Daoy (cell line): ENCODE measurements around the gene PLEKHG5. TPM values are rescaled to one million over a fixed set of nuclear protein-coding genes. Genes with fewer than 3 reads are reported as not detected.
"Not testable (repeated sequence)": the region's sequence is repeated elsewhere in the genome, so short reads cannot be mapped to it uniquely, and the experiment has no call there.

ENCODE experiments used
- DNase-seq: peaks from one replicate; pipeline ENCODE4 v3.0.0-alpha.2; 2015; ENCODE audit warnings: low read depth
- total RNA-seq: library from RNA; depleted of rRNA; stranded (reverse); fragments of >200 nt; shearing (Covaris generic); gene quantifications from 2 replicates; pipeline ENCODE4 v1.2.3, GENCODE V29; 2014

Gene PLEKHG5
- total RNA-seq, 1 experiment from 2014 or later = 8.4 TPM

DNA sequence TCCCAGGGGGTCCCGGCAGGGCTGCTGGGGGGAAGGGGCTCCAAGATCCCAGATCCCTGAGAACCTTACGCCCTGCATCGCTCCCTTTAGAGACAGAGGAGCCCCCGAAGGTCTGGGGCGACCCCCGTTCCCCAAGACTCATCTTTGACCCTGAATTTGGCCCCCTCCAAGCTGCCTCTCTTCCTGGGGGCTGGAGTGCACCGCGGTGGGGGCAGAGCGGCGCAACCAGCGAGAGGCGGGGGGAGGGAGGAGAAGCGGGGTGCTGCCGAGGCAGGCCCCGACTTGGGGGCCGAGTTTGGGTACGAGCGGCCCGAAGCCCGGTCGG, 5.4 kb upstream of the PLEKHG5 start:
- no peak for DNase-seq

DNA sequence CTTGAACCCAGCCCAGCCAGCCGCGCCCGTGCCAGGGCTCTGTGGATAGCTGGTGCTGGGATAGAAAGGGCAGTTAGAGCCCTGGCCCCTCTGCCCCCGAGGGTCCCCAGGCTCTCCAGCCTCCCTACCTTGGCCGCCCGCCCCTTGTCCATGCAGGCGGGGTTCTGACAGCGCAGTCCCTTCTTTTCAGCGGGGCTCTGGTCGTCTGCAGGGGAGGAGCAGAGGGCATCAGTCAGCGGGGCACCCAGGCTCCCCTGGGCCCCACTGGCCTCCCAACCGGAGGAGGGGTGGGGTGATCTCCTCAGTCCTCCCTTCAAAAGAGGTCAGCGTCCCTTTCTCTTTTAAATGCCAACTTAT, 4.9 kb upstream of the PLEKHG5 start:
- DNase-seq = no peak

DNA sequence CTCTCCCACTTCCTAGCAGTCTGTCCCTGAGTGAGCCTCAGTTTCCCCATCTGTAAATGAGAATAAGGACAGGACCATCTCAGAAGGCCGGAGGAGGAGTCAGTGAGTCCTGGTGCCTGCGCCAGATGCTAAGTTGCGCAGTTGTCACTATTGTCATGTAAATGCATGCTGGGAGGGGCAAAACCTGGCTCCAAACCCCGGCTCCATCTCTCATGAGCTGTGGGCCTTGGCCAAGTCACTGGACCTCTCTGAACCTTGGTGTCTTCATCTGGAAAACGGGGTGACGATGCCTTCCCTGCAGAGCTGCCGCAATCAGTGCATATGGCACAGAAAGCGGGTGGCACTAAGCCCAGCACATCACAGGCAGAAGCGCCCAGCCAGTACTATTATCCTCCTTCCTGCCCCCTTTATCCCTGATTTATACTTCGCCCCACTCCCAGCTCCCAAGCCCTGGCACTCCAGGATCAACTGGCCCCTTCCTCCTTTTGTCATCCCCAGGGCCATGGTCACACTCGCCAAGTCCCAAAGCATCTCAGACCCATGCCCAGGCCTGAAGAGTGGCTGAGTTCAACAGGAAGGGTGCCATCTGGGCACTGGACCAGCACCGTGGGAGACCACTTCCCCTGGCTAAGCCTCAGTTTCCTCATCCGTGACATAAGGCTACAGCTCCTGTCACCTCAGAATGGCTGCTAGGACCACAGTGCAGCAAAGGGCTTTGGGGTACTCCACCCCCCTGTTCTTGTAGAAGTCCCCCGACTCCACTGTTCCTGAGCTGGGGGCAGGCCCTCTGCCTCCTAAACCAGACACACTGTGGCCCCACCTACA, 4.3 kb upstream of the PLEKHG5 start:
- DNase-seq = no peak

DNA sequence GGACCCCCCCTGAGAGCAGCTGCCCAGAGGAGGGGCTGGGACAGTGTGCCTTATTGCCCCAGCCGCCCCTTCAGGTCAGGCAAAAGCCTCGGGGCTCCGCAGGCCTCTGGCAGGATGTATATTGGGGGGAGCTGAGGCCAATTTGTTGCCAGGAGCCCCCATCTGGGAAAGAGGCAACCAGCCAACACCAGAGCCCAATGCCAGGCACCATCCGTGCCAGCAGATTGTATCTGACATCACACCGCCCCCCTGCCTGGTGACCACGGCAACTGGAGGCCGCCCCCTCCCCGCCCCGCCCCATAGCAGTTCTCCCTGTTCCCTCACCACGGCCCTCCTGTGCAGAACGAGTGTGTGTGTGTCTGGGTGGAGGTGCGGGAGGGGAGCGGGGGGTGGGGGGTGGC, 3.6 kb upstream of the PLEKHG5 start:
- DNase-seq = peak; percentile 37

DNA sequence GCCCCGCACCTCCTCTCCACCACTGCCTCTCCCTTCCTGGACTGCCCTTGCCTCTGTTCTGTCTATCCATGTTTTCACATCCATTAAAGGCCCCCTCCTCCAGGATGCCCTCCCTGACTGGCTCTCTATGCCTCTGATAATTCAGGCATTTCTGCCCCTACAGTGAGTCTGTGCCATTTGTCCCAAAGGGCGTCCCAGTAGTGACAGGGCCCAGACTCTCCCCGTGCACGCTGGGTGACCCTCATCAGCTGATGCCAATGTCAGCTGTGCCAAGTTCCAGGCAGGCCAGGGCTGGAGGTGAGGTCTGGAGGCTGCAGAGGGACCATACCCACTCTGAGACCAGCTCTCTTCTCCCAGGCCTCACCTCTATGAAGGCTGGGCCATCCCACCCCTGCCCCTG, 3.2 kb upstream of the PLEKHG5 start:
- no peak for DNase-seq

DNA sequence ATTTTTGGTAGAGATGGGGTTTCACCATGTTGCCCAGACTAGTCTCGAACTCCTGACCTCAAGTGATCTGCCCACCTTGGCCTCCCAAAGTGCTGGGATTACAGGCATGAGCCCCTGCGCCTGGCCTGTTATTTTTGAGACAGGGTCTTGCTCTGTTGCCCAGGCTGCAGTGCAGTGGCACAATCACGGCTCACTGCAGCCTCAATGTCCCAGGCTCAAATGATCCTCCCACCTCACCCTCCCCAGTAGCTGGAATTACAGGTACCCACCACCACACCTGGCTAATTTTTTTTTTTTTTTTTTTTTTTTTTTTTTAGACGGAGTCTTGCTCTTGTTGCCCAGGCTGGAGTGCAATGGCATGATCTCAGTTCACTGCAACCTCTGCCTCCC, 2.4 kb upstream of the PLEKHG5 start:
- DNase-seq = not testable (repeated sequence)

DNA sequence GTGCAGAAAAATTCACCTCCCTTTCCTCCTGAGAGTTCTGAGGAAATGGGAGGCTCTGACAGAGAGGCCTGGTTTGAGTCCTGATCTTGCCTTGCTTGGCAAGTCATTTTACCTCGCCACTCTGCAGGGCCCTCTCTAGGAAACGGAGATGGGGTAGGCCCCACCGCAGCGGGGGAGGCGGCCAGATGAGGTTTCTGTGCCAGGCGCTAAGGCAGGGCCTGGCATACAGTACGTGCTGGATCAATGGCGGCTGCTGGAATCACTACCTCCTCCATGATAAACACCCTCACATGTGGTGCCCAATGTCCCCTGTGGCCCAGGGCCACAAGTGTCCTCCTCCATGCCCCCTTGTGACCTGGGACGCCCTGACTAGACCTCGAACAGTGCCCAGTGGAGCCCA, 499 bp upstream of the PLEKHG5 start:
- DNase-seq = peak; percentile 47

DNA sequence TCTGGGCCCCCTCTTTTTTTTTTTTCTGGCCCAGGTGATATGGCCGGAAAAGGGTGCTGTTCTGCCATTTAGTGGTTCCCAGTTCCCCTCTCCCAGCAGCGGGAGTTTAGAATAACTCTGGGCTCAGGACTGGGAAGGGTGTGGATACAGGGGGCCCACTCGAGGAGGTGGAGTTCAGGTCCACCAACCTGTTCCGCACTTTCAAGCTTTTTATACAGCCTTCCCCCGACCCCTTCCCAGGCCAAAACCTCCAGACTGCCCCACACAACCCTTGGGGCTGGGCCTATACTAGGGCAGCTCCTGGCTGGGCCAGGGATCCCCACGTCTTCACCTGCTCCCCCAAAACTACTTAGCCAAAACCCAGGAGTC, 402 bp downstream of the PLEKHG5 start:
- DNase-seq = no peak

DNA sequence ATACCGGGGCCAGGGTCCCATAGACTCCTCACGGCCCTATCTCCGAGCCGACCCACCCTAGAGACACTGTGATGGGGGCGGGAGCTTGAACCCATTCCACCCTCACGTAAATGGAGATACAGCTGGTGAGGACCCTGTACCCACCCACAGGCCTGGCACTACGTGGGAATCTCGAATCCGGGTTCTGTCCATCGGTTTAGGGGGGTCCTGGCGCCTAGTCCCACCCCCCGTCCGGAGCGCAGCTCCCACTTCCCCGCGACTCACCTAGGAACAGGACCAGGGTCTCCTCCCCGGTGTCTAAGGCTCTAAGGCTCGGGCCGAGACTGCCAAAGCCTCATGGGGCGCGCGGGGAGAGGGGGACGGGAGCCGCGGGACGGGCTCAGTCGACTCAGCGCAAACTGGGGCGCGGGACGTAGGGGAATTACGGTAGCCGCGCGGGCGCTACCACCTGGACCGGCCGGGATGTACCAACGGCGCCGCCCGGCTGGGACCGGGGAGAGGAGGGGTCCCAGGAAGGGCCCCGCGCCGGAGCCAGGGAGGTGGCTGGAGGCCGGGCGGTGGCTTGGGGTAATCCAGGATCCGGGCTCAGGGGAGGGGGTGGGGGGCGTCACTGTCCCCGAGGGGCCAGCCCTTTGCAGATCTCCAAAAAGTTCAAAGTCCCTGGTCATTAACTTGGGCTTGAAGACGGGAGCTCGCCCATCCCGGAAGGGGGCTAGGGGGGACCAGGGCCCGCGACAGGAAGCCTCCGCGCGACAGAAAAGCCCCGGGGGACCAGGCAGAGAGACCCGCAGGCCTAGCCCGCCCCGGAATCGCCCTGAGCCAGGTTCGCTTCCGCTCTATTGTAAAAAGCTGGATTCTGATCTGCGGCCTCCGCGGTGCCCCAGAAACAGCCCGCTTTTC, 1.0 kb downstream of the PLEKHG5 start:
- peak; percentile 88 for DNase-seq

DNA sequence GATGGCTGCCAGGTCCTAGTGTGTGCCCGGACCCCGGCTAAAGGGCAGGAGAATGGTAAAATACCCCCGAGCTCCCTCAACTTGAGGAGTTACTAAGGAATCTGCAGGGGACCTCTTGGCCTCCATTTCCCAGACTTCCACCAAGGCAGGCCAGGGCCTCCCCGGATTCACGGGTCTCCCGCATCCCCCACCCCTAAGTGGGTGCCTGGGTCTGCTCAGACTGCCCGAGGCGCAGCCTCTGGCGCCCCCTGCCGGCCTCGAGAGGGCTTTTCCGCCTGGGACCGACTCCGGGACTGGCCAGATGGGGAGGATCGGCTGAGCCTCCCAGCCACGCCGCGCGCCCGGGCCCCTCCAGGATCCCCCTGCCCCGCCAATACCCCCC, 1.7 kb downstream of the PLEKHG5 start:
- peak; percentile 87 for DNase-seq

DNA sequence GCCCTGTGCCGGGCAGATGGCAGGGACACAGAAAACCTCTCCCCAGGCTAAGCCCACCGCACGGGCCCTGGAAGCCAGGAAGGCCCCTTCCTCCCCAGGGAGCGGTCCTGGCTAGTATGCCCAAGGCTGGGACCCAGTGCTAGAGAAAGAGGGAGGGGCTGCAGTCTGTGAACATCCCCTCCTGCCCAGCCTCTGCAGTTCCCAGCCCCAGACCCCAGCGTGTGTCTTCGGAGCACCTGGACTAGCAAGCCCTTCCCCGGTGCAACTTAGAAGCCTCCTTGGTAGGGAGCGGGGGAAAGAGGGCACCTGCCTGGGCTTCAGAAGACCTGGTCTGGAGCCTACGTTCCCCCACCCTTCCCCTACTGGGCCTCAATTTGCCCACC, 2.1 kb downstream of the PLEKHG5 start:
- no peak for DNase-seq

DNA sequence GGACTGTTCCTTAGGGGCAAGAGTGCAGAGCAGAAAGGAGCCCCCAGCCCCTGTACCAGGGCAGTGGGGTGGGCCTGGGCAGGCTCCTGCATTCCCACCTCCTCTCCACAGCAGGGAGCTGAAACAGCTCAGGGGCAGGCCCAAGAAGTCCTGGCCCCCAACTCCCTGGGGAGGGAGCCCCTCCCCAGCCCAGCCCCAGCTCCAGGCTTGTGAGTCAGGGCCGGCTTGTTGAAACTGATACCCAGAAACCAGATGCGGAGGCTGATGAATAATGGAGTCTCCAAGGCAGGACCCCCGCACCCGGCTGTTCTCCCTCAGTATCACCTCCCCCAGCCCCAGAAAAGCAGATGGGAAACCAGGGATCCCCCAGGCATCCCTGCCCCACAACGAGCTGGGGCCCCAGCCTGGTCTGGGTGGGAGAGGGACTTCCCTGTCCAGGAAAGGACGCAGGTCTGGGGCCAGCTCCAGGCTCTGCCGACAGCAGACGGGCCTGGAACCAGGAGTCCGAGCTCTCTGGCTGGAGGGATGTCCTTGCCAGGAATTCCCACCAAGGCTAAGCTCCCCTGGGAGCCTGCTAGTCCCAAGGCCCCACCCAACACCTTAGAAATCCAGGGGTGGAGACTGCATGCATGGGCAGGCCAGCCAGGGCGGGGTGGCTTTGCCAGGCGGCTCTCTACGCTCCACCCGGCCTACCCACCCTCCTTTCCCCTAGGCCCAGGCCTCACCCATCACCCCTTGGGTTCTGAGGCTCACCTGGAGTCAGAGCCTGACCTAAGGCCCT, 2.7 kb downstream of the PLEKHG5 start:
- DNase-seq = peak; percentile 59

DNA sequence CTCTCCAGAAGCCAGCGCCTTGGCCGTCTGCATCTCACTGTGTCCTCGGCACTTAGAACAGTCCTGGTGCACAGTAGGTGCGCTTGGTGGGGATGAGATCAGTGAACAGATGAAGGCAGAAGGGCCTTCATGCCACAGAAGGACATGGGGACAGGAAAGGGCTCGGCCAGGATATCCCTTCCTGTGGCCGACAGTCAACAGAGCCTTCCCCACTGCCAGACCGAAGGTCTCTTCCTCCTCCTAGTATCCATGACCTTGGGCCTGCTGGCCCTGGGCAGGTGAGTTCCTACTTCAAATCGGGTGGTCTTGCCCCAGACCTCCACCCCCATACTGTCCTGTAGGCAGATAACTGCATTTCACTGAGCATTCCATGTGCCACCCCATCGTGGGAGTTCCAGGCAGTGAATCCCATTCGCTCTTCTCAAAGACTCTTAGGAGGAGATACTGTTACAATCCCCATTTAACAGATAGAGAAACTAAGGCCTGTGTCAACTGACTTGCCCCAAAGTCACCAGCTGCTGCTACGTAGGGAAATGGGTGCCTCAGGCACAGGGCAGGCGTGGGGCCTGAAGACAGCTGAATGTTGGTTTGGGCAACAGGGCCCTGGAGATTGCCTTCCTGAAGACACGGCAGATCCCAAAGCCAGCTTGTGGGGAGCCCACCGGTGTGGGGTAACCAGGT, 3.5 kb downstream of the PLEKHG5 start:
- DNase-seq = no peak

DNA sequence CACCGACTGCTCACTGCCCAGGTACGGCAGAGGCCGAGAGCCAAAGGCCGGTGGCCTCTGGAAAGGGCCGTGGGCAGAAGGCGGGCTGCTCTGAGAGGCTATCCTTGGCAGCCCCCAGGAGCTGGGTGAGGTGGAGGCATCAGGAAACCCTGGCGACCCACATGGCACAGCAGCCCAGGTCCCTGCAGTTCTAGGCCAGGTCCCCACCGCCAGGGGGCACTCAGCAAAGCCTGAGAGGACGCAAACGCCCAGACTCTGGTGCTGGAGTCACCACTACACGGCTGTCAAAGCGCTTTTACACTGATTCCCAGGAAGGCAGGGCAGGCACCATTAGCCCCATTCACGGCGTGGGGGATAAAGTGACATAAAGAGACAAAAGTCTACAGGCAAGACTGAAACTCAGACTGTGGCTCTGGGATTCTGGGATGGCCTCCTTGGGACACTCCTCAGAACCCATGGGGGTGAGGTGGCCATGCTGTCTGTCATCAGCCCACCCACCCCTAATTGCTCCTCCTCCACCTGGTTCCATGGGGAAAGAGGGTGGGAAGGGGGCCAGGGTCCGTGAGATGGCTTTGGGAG, 4.9 kb downstream of the PLEKHG5 start:
- DNase-seq = peak; percentile 92

DNA sequence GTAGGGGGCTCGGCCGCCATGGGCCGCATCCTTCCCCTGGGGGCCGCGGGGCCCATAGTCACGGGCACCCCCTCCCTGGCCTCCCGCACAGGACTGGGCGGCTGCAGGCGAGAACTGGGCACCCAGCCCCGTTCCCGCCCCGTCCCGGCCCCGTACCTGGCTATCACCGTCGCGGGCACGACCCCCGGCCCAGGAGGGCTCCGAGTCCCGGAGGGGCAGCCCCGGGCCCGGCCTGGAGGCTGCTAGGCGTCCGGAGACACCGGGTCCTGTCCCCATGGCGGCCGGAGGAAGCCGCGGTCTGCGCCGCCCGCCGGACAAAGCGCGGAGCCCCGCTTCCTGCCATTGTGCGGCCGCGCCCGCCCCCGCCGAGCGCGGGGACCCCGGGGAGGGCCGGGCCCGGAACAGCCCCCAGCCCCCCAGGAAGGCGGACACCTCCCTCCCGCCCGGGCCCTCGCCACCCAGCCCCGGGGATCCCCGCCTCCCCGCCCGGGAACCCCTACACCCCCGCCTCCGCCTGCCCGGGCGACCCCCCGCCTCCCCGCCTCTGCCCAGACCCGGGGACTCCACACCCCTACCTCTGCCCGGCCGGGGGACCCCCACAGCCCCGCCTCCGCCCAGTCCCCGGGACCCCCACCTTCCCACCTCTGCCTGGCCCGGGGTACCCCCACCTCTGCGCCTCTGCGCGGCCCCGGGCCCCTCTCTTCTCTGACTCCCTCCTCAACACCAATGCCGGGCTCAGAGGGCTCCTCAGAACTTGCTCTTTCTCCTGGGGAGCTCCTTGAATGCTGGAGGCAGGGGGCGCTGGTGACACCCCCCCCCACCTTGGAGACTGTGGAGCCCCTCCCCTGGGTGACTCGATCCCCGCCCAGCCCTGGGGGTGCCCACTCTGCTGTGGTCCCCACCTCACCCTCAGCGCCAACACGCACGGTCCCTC, 6.0 kb downstream of the PLEKHG5 start:
- DNase-seq = peak; percentile 41

DNA sequence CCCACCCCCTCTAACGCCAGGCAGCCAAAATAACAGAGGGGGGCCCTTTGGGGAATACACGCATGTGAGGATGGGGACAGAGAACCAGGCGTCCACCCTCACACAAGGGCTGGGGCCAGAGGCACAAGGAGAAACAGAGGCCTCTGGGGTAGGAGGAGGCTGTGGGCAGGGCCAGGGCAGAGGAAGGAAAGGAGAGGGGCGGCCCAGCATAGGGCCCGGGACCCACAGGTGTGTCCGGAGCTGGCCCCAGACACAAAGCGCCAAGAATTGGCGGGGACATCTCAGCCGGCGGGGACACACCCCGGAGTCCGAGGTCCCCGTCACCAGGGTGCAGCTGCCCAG, 6.7 kb downstream of the PLEKHG5 start:
- DNase-seq = no peak

DNA sequence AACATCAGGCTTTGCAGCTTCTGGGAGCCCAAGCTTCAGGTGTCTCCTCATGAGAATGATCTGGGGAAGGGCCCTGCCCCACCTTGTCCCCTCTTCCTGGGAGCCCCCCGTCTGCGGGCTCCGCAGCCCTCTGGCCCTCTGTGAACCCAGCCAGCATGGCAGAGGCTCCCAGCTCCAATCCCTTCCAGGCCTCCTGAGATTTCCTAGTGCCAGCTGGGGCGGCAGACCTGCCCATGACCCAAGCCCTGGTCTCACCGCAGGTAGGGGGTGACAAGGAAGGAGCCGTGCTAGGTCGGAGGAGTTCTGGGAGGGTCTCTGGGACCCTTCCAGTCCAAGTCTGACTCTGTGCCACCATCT, 7.7 kb downstream of the PLEKHG5 start:
- no peak for DNase-seq

DNA sequence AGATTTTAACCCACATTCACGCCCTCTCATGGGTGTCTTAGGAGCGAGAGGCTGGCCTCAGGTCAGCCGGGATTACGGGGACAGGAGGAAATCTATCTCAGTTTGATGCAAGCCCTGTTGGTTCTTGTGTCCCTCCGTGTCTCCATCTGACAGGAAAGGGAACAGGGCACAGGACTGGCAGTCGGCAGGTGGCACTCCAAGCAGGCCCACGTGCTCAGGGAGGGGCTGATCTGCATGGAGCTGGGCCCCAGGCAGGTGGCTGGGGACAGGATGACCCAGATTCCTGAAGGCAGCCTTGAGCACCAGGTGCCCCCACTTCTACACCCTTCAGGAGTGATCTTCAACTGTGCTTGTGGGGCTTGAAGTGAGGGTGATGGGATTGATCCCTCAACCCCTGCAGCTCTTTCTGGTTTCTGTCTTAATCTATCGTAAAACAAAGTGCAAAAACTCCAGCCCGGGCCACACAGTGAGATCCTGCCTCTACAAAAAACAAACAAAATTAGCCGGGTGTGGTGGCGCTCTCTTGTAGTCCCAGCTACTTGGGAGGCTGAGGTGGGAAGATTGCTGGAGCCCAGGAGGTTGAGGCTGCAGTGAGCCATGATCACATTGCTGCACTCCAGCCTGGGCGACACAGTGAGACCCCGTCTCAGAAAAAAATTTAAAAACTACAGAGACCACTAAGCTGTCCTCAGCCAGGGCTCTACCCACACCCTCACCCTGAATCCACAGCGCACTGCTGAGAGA, 8.3 kb downstream of the PLEKHG5 start:
- DNase-seq = no peak

DNA sequence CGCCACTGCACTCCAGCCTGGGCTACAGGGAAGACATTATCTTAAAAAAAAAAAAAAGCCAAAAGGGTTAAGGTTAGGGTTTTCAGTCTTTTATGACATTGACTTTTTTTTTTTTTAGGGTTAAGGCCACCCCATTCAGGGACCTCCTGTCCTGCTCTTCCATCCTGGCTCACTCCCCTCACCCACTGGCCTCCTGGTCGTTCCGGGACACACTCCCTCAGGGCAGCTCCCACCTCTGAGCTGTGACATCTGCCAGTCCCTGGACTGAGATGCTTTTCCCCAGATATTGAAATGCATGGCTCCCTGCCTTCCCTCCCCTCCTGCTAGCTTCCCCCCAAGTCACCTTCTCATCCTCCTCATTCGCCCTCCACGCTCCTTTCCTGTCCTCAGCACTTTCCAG, 9.6 kb downstream of the PLEKHG5 start:
- DNase-seq = no peak
